ENCODE measurements around the gene IL27RA.

The IL27RA gene

GRCh38 chr19:14059652-14060155 lies 28.1 kb downstream of the IL27RA start:
- ATAC-seq, result no peak

GRCh38 chr19:14061081-14061749 lies 29.7 kb downstream of the IL27RA start:
- ATAC-seq, result no peak

GRCh38 chr19:14061751-14062557 lies 30.4 kb downstream of the IL27RA start, which contains the start of gene PALM3:
PALM3 (minus strand) TSS chr19:14062076; CDS start chr19:14061980, 96 bp downstream.
- ATAC-seq, result no peak

GRCh38 chr19:14062558-14062855 lies 30.9 kb downstream of the IL27RA start:
- ATAC-seq, result no peak

GRCh38 chr19:14063105-14063504 lies 31.5 kb downstream of the IL27RA start:
- no peak for ATAC-seq

GRCh38 chr19:14066134-14066533 lies 34.6 kb downstream of the IL27RA start:
- no peak for ATAC-seq

GRCh38 chr19:14070268-14071050 lies 38.9 kb downstream of the IL27RA start:
- no peak for ATAC-seq

GRCh38 chr19:14072535-14073260 lies 41.1 kb downstream of the IL27RA start, which contains the start of gene MISP3:
MISP3 (plus strand) TSS chr19:14072786; CDS start chr19:14073310, 524 bp downstream.
- ATAC-seq, result peak in 1 of 2 donors; percentile 4

GRCh38 chr19:14073261-14073924 lies 41.8 kb downstream of the IL27RA start:
- ATAC-seq, result peak; percentile 76 to 78

- peak; percentile 0 to 4 for ATAC-seq
Observed at GRCh38 chr19:14073925-14074838, 42.6 kb downstream of the IL27RA start.

- ATAC-seq, result no peak
Observed at GRCh38 chr19:14078411-14078810, 46.8 kb downstream of the IL27RA start.

- peak; percentile 95 for ATAC-seq
Observed at GRCh38 chr19:14080887-14081796, 49.6 kb downstream of the IL27RA start.

- no peak for ATAC-seq
Observed at GRCh38 chr19:14081797-14082674, 50.5 kb downstream of the IL27RA start.

GRCh38 chr19:14082675-14082960 lies 51.1 kb downstream of the IL27RA start:
- ATAC-seq, result no peak

- ATAC-seq, result no peak
Observed at GRCh38 chr19:14085309-14085995, 53.9 kb downstream of the IL27RA start, which contains the start of gene C19orf67. C19orf67 (minus strand) TSS chr19:14085783; CDS start chr19:14085627, 156 bp downstream.

GRCh38 chr19:14086098-14086497 lies 54.5 kb downstream of the IL27RA start:
- ATAC-seq, result no peak

- no peak for ATAC-seq
Observed at GRCh38 chr19:14088634-14089411, 57.3 kb downstream of the IL27RA start.

GRCh38 chr19:14089412-14089661 lies 57.8 kb downstream of the IL27RA start:
- no peak for ATAC-seq

Measured in activated CD4-positive, CD25-positive, alpha-beta regulatory T cell treated with anti-CD3 and anti-CD28 coated beads, Interleukin-2, amount 50 U/mL, for 24 hours (primary cell).